ENCODE measurements around the gene SMAD2.

DNA sequence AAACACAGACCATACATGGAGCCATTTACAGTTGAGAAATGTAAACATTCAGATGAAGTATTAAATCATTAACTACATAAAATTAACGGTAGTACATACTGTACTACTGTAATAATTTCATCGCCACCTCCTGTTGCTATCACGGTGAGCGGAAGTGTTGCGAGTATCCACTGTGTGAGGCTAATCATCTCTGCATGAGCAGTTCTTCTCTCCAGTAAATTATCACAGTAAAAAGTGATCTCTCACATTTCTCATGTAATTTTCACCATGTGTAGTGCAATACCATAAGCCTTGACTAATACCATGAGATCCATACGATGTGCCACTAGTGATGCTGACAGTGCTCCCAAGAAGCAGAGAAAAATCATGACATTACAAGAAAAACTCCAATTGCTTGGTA lies 21.9 kb downstream of the SMAD2 start:
- TF ChIP-seq, protein P1, sequence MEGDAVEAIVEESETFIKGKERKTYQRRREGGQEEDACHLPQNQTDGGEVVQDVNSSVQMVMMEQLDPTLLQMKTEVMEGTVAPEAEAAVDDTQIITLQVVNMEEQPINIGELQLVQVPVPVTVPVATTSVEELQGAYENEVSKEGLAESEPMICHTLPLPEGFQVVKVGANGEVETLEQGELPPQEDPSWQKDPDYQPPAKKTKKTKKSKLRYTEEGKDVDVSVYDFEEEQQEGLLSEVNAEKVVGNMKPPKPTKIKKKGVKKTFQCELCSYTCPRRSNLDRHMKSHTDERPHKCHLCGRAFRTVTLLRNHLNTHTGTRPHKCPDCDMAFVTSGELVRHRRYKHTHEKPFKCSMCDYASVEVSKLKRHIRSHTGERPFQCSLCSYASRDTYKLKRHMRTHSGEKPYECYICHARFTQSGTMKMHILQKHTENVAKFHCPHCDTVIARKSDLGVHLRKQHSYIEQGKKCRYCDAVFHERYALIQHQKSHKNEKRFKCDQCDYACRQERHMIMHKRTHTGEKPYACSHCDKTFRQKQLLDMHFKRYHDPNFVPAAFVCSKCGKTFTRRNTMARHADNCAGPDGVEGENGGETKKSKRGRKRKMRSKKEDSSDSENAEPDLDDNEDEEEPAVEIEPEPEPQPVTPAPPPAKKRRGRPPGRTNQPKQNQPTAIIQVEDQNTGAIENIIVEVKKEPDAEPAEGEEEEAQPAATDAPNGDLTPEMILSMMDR (IDR thresholded peaks at IDR 0.05; ENCODE audit: poor library complexity): no peak
- TF ChIP-seq EZH2 (IDR thresholded peaks at IDR 0.05; ENCODE audit: borderline replicate concordance): no peak
- TF ChIP-seq EZH2phosphoT487 (IDR thresholded peaks at IDR 0.05; ENCODE audit: low read depth, severe bottlenecking, unreplicated experiment): no peak
